BLaER1 treated with 17β-estradiol and CSF1 and Interleukin-3, amounts not matched to agents 10 nM and 100 nM (cell line): ENCODE results near the gene ATF2.
"Not testable (repeated sequence)": the region's sequence is repeated elsewhere in the genome, so short reads cannot be mapped to it uniquely, and the experiment has no call there.

ENCODE experiments used
- H3K27ac ChIP-seq, 11 experiments: shearing (Covaris generic); formaldehyde crosslinking; 2 replicates each; pipeline ENCODE4 v1.8.1; 2022
- H3K27me3 ChIP-seq, 11 experiments: shearing (Covaris generic); formaldehyde crosslinking; 2 replicates each; pipeline ENCODE4 v1.8.1; 2022
- H3K36me3 ChIP-seq, 11 experiments: shearing (Covaris generic); formaldehyde crosslinking; 2 replicates each; pipeline ENCODE4 v1.8.1; 2022
- H3K4me1 ChIP-seq, 10 experiments: shearing (Covaris generic); formaldehyde crosslinking; 2 replicates each; pipeline ENCODE4 v1.8.1; 2022
- H3K4me2 ChIP-seq, 11 experiments: shearing (Covaris generic); formaldehyde crosslinking; 2 replicates each; pipeline ENCODE4 v1.8.1; 2022
- H3K4me3 ChIP-seq, 10 experiments: shearing (Covaris generic); formaldehyde crosslinking; 2 replicates each; pipeline ENCODE4 v1.8.1; 2022
- H3K9ac ChIP-seq, 11 experiments: shearing (Covaris generic); formaldehyde crosslinking; 2 replicates each; pipeline ENCODE4 v1.8.1; 2022
- H3K9me3 ChIP-seq, 11 experiments: shearing (Covaris generic); formaldehyde crosslinking; replicated peaks in 1 of 11; 2 replicates each; pipeline ENCODE4 v1.8.1; 2022
- H4K20me1 ChIP-seq, 11 experiments: shearing (Covaris generic); formaldehyde crosslinking; 2 replicates each; pipeline ENCODE4 v1.8.1; 2022
- Cebpa-rat ChIP-seq, 11 experiments: shearing (Covaris generic); IDR thresholded peaks; 2 replicates each; pipeline ENCODE4 v1.8.1; 2022

The ATF2 gene

GRCh38 chr2:175097297-175097696, 70.7 kb downstream of the ATF2 start:
- TF ChIP-seq Cebpa-rat (IDR thresholded peaks at IDR 0.05): no peak
- H3K27ac ChIP-seq: no peak overlapping the region

DNA sequence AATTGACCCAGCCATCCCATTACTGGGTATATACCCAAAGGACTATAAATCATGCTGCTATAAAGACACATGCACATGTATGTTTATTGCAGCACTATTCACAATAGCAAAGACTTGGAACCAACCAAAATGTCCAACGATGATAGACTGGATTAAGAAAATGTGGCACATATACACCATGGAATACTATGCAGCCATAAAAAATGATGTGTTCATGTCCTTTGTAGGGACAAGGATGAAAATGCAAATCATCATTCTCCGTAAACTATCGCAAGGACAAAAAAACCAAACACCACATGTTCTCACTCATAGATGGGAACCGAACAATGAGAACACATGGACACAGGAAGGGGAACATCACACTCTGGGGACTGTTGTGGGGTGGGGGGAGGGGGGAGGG, 83.9 kb downstream of the ATF2 start:
- not testable (repeated sequence) for H3K9ac ChIP-seq, H3K4me1 ChIP-seq, H3K4me3 ChIP-seq, H3K4me2 ChIP-seq, H3K27me3 ChIP-seq, H3K27ac ChIP-seq
- peaks cover 77 to 99% (median 84%) of the 10 kb centered on the region in 11 experiments for H3K36me3 ChIP-seq
- H3K9me3 ChIP-seq: peaks cover 10 to 27% (median 17%) of the 10 kb centered on the region in 11 experiments; a peak in 21 of 22 replicates
- H4K20me1 ChIP-seq: peaks cover 0 to 11% (median 0%) of the 10 kb centered on the region in 11 experiments; a peak in 2 of 22 replicates

More at GRCh38 chr2:175097297-175097696, 70.7 kb downstream of the ATF2 start:
- no peak overlapping the region for H3K4me2 ChIP-seq
- no peaks in the 10 kb centered on the region for H3K4me1 ChIP-seq
- H3K9ac ChIP-seq: no peak overlapping the region
- H3K36me3 ChIP-seq: peaks cover 79 to 98% (median 90%) of the 10 kb centered on the region in 11 experiments
- H3K9me3 ChIP-seq: peaks cover 0 to 14% (median 4%) of the 10 kb centered on the region in 11 experiments; a peak in 3 of 22 replicates
- no peak overlapping the region for H3K4me3 ChIP-seq
- H3K27me3 ChIP-seq: no peaks in the 10 kb centered on the region
- peaks cover 0 to 27% (median 0%) of the 10 kb centered on the region in 11 experiments; a peak in 4 of 22 replicates for H4K20me1 ChIP-seq

GRCh38 chr2:175080479-175080878, 87.5 kb downstream of the ATF2 start:
- Histone ChIP-seq H3K4me1 (no peaks in the 10 kb centered on the region), H3K4me3 (no peak overlapping the region), H3K9me3 (peaks cover 14 to 29% (median 23%) of the 10 kb centered on the region in 11 experiments; a peak in 21 of 22 replicates), H3K36me3 (peaks cover 73 to 94% (median 82%) of the 10 kb centered on the region in 11 experiments), H3K27ac (no peak overlapping the region), H4K20me1 (peaks cover 0 to 16% (median 0%) of the 10 kb centered on the region in 11 experiments; a peak in 3 of 22 replicates), H3K27me3 (no peaks in the 10 kb centered on the region), H3K4me2 (no peak overlapping the region), H3K9ac (no peak overlapping the region)
- TF ChIP-seq Cebpa-rat (IDR thresholded peaks at IDR 0.05): no peak

DNA sequence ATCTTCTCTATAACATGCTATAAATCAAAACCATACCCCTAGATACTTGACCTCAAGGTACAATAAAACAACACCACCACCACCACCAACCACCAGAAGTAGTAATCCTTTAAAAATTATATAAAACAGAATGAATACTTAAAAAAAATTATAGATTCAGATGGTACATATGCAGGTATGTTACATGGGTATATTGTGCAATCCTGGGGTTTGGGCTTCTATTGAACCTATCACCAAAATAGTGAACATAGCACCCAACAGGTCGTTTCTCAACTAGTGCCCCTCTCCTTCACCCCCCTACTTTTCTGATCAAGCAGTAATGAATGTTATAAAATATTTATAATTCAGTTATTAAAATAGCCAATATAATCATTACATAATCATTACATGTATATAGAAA, 91.7 kb downstream of the ATF2 start:
- H3K9ac ChIP-seq: no peak overlapping the region
- TF ChIP-seq Cebpa-rat (IDR thresholded peaks at IDR 0.05): peak in 2 of 11 experiments; percentile 28 to 37; a peak in 1 of 22 replicates
- H3K36me3 ChIP-seq: peaks cover 70 to 95% (median 90%) of the 10 kb centered on the region in 11 experiments

DNA sequence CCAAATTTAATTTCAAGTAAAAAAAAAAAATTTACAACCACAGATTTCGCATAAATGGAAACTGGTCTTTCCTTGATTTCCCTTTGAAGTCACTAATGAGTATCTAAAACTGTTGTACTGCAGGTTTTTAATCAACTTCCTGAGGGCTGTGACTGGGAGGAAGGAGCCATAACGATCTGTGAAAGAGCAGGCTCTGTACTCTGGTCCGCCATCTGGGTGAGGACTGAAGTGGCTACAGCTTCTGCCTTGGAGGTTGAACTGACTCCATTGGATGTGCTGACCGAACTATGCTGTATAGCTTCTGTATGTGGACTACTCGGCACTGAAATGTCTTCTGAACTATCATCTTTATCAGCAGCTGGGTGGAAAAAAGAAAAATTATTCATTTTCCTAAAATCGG, 93.5 kb downstream of the ATF2 start:
- no peaks in the 10 kb centered on the region for H3K27me3 ChIP-seq
- H3K9me3 ChIP-seq: peaks cover 4 to 14% (median 10%) of the 10 kb centered on the region in 11 experiments; a peak in 12 of 22 replicates
- H3K9ac ChIP-seq: no peak overlapping the region
- no peak overlapping the region for H3K4me3 ChIP-seq
- peaks cover 60 to 95% (median 81%) of the 10 kb centered on the region in 11 experiments for H3K36me3 ChIP-seq
- no peaks in the 10 kb centered on the region for H3K4me1 ChIP-seq
- no peak for TF ChIP-seq Cebpa-rat (IDR thresholded peaks at IDR 0.05)
- no peak overlapping the region for H3K27ac ChIP-seq
- peaks cover 0 to 17% (median 0%) of the 10 kb centered on the region in 11 experiments; a peak in 3 of 22 replicates for H4K20me1 ChIP-seq
- no peak overlapping the region for H3K4me2 ChIP-seq

More for the DNA sequence above, 91.7 kb downstream of the ATF2 start:
- H3K9me3 ChIP-seq: peaks cover 4 to 14% (median 10%) of the 10 kb centered on the region in 11 experiments; a peak in 12 of 22 replicates
- H3K4me3 ChIP-seq: no peak overlapping the region
- H3K27me3 ChIP-seq: no peaks in the 10 kb centered on the region
- H3K4me1 ChIP-seq: no peaks in the 10 kb centered on the region
- no peak overlapping the region for H3K27ac ChIP-seq
- no peak overlapping the region for H3K4me2 ChIP-seq
- peaks cover 0 to 17% (median 0%) of the 10 kb centered on the region in 11 experiments; a peak in 3 of 22 replicates for H4K20me1 ChIP-seq

DNA sequence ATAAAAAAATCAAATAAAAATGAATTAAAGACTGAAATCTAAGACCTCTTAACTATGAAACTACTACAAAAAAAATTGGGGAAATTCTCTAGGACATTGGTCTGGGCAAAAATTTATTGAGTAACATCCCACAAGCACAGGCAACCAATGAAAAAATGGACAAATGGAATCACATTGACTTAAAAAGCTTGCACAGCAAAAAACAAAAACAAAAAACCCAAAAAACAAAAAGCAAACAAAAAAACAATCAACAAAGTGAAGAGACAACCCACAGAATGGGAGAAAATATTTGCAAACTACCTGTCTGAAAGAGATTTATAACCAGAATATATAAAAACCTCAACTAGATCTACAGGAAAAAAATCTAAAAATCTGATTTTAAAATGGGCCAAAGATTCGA, 99.5 kb downstream of the ATF2 start:
- Histone ChIP-seq H3K4me1 (no peaks in the 10 kb centered on the region), H3K4me3 (no peak overlapping the region), H3K4me2 (no peak overlapping the region), H3K9ac (no peak overlapping the region), H4K20me1 (0 out of 22 replicates have a peak, but pooled peaks cover 0 to 4% (median 0%) of the 10 kb centered on the region in 11 experiments), H3K36me3 (peaks cover 55 to 99% (median 70%) of the 10 kb centered on the region in 11 experiments), H3K9me3 (peaks cover 0 to 25% (median 16%) of the 10 kb centered on the region in 11 experiments; a peak in 14 of 22 replicates), H3K27ac (no peak overlapping the region), H3K27me3 (no peaks in the 10 kb centered on the region)
- TF ChIP-seq Cebpa-rat (IDR thresholded peaks at IDR 0.05): no peak

GRCh38 chr2:175066411-175066810, 101.6 kb downstream of the ATF2 start:
- H3K27ac ChIP-seq: no peak overlapping the region
- no peaks in the 10 kb centered on the region for H4K20me1 ChIP-seq
- H3K4me1 ChIP-seq: peaks cover 0 to 18% (median 0%) of the 10 kb centered on the region in 10 experiments; a peak in 4 of 20 replicates
- no peaks in the 10 kb centered on the region for H3K27me3 ChIP-seq
- H3K4me2 ChIP-seq: no peak overlapping the region
- peaks cover 0 to 35% (median 25%) of the 10 kb centered on the region in 11 experiments; a peak in 17 of 22 replicates for H3K9me3 ChIP-seq
- H3K36me3 ChIP-seq: peaks cover 52 to 93% (median 64%) of the 10 kb centered on the region in 11 experiments
- no peak for TF ChIP-seq Cebpa-rat (IDR thresholded peaks at IDR 0.05)
- no peak overlapping the region for H3K4me3 ChIP-seq
- H3K9ac ChIP-seq: no peak overlapping the region

DNA sequence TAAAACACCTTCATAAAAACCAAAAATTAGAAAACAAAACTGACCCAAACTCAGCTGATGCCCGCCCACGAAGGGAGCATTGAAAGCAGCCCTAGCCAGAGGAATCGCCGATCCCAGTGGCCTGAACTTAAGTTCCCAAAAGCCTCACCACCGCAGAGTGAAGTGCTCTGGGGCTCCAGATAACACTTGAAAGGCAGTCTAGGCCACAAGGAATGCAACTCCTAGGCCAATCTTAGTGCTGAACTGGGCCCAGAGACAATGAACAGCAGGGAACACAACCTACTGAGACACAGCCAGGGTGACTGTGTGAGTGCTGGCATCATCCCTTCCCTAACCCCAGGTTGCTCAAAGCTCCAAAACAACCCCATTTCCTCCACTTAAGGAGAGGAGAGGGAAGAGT, 103.2 kb downstream of the ATF2 start:
- TF ChIP-seq Cebpa-rat (IDR thresholded peaks at IDR 0.05): no peak
- Histone ChIP-seq H3K9ac (no peak overlapping the region), H3K4me1 (peaks cover 0 to 21% (median 0%) of the 10 kb centered on the region in 10 experiments; a peak in 4 of 20 replicates), H3K9me3 (peaks cover 0 to 35% (median 25%) of the 10 kb centered on the region in 11 experiments; a peak in 17 of 22 replicates), H3K36me3 (peaks cover 48 to 85% (median 60%) of the 10 kb centered on the region in 11 experiments), H3K27ac (no peak overlapping the region), H3K4me3 (no peak overlapping the region), H3K4me2 (no peak overlapping the region), H3K27me3 (no peaks in the 10 kb centered on the region), H4K20me1 (no peaks in the 10 kb centered on the region)

- no peak overlapping the region for H3K4me2 ChIP-seq
- H3K36me3 ChIP-seq: peaks cover 54 to 84% (median 59%) of the 10 kb centered on the region in 11 experiments
Measured at GRCh38 chr2:175063741-175064140, 104.3 kb downstream of the ATF2 start.

More at GRCh38 chr2:175063741-175064140, 104.3 kb downstream of the ATF2 start:
- H3K27me3 ChIP-seq: no peaks in the 10 kb centered on the region
- H3K9me3 ChIP-seq: peaks cover 0 to 35% (median 25%) of the 10 kb centered on the region in 11 experiments; a peak in 17 of 22 replicates
- H3K9ac ChIP-seq: no peak overlapping the region
- TF ChIP-seq Cebpa-rat (IDR thresholded peaks at IDR 0.05): no peak
- no peak overlapping the region for H3K27ac ChIP-seq
- H4K20me1 ChIP-seq: no peaks in the 10 kb centered on the region
- H3K4me1 ChIP-seq: peaks cover 0 to 21% (median 0%) of the 10 kb centered on the region in 10 experiments; a peak in 4 of 20 replicates
- H3K4me3 ChIP-seq: no peak overlapping the region
